HG03097 (cell line): ENCODE data around the gene ABHD12.

Experiments used
- ATAC-seq: cut with Tn5 transposase; IDR thresholded peaks from one replicate; pipeline ENCODE4 v1.9.1; 2021; ENCODE audit not compliant: unreplicated experiment, low FRiP score

Gene ABHD12

DNA sequence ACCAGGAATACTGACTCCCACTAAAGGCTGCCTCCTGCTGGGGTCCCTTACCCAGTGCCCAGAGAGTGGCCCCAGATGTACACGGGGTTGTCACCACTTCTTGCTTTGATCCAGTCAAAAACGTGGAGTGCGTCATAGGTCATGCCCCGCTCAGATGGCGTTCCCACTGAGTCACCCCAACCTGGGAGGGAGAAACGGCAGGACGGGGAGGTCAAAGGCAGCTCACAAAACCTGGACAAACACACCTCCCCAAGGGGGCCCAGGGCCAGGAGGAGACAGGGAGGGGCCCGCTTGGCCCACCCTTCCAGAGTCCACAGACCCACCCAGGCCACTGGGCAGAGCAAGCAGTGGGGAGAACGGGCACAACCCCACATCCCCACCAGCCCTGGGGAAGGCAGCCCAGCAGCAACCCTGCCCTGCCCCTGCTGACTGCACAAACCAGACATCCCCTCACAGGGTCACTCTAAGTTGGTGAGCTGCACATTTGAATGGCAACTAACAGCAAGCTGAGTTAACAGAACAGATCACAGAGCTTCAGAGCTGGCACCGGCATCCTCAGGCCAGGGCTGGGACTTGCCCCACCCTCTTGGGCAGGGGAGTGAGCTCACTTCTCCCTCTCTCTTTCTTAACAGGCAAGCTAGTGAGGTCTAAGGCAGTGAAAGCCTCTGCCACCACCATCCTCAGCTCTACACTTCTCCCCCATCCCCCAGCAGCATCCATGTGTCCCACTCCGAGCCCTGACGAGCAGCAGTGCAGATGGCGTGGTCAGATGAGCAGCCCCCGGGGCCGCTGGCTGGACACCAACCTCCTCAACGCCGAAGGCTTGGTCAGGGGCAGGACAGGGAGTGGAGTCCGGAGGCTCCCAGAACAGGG, 81.0 kb downstream of the ABHD12 start:
- ATAC-seq = no peak

DNA sequence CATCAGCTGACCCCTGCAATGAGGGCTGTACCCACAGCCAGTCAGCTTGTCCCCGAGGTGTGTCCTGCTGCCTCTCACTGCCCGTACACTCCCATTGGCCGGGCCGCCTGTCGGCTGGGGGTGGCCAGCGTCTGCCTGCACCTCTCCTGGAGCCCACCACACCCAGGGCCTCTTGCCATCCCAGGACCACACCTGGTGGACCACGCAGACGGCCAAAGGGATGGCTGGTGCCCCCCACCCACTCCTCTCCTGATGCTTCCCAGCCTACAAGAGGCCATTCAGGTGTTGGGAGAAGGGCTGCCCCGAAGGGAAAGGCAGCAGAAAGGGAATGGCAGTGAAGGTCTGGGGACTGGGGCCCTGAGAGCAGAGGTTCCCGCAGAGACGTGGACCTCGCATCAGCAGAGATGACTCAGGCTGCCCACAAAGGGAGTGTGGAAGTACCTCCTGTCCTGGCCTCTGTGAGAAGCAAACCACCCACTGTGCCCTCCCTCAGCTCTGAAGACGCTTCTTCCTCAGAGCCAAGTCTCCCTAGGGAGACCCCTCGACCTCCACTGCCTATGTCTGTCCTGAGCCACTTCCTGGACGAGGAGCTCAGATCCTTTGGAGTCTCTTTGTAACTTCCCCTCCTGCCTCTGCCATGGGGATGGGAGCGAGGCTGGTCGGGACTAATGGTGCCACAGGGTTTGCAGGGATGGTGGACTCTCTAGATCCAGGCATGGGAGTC, 81.8 kb downstream of the ABHD12 start:
- ATAC-seq = no peak

DNA sequence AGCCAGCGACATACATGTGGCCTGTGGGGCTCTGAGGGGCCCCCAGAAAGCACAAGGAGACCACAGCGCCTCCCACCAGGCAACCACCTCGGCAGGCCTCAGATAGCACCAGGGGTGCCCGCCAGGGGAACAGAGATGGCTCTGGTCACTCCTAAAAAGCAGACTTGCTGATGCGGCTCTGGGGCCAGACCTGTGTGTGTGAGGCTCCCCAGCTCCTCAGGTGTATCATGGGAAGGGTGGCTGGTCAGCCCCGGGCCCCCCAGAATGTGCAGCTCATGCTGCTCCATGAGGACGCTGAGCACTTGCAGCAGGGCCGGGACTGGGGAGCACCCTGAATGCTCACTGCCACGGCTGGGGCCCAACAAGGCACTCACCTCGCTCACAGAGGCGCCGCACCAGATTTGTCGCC, 82.5 kb downstream of the ABHD12 start:
- no peak for ATAC-seq

DNA sequence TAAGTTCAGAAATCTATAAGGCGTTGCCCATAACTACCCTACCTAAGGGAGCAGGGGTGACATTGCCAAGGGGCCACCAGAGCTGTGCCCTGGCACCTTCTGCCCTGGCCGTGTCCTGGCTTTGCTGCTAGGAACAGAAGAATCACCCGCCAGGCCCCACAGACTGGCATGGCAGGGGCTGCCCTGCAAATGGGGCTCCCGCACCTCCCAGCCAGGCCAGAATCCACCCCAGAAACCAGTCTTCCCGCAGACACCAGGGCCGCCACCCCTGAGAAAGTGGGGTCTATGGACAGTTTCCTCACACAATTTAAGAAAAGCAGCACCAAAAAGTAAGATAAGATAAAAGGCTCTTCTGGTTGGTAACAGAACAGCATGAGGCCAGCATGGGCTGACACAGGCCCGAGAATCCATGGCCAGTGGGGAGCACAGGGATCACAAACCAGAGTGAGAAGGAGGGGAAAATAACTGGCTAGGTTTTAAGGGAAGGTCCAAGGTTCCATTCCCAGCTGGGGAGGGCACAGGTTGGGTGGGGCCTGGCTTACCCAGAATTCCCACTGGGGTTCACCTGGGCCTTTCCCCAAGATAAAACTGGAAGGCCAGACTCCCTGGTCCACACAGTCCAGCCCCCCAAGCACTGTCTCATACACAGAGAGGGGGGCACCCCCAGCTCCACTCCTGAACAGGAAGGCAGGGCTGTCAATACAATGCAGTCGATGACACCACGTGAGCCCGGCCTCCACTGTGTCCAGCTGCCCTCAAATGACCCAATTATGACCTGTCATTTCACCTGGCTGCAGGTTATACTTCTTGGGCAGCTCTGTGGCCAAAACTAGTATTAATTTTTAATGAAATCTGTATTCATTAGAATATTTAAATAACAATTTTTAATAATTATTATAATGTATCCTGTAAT, 83.4 kb downstream of the ABHD12 start:
- ATAC-seq = no peak

DNA sequence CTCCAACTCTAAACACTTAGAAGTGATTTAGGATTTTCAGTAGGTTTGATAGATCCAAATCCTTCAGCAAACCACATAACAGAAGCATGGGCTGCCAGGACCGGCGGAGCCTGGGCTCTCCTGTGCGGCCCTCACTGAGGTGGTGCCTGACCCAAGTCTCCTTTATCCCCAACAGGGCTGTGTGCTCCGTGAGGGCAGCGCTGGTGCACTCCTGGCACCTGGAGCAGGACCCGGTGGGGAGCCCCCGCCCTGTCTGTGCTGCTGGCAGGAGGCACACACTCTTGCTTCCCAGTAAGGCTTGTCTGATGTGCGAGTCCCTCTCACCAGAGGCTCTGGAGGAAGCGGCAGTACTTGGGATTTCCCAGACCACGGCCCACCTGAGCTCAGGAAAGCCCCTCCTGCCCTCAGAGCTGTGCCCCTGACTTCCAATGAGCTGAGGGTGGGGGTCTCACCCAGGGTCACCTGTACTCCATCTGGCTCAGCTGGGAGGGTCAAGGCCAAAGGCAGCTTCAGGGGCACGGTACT, 86.5 kb downstream of the ABHD12 start:
- ATAC-seq = no peak

DNA sequence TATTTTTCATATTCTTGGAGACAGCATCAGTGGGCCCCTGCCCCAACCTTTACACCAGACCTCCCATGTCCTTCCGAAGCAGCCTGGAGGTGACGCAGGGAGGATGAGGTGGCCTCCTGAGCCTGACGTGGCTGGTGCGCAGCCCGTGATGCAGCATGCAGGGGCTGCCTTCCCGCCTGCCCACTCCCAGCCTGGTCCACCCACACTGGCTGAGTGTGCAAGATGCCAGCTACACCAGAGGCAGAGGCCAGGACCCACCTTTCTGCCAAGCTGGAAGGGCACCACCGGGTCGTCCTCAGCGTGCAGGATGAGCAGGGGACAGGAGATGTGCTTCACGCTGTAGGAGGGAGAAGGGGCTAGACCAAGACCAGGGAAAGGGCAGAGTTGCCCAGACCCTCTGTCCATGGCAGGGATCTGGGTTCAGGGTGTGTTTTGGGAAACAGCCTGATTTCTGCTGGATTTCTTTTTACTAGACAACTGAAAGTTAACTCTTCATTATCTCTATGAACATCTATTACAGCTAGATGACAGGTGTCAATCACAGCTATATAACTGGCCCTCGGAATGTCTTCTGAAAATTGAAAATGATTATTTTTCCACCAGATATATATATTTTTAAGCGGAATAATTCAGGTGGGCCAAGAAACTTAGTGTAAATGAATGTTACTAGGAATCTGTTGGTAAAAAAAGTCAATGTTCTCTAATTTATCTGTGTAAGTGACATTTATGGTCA, 87.2 kb downstream of the ABHD12 start:
- ATAC-seq = no peak

DNA sequence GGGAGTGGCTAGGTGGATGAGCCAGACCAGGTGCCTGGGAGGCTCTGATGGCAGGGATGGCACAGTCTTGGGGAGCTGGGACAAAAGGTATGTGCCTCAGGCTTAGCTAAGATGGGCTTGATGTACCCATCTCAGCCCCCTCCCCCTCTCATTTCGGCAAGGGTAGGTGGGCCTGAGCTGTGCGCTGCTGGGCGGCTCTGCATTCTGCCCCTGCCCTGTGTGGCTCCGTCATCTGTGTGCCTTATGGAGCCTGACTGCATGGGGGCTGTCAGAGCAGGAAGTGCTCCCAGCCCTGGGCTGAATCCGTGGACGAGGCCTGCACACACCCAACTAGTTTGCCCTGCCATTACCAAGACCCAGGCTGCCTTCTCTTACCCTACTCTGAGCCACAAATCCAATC, 88.0 kb downstream of the ABHD12 start:
- ATAC-seq = no peak

DNA sequence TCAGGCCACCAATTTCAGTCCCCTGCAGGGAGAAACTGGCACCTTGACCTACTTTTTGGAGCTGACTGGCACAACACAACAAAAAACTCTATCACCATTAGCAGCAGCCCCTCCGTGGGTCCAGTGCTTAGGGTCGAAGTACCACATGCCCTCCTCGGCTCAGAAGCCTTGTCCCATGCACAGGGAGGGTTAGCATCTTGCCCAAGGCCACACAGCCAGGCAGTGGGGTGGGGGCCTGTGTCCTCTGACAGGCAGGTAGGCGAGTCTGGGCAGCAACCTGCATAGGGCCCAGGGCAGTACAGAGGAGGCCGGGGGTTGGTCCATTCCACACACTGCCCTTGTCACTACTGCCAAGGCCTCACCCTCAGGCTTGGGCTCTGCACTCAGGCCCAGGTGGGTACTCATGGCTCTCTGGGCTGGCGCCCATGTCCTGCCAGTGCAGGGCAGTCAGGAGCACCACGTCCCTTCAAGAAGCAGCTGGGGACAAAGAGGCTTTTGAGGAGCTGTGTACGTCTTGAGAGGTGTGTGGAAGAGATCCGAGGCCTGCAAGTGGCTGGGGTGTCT, 89.2 kb downstream of the ABHD12 start:
- ATAC-seq = no peak

DNA sequence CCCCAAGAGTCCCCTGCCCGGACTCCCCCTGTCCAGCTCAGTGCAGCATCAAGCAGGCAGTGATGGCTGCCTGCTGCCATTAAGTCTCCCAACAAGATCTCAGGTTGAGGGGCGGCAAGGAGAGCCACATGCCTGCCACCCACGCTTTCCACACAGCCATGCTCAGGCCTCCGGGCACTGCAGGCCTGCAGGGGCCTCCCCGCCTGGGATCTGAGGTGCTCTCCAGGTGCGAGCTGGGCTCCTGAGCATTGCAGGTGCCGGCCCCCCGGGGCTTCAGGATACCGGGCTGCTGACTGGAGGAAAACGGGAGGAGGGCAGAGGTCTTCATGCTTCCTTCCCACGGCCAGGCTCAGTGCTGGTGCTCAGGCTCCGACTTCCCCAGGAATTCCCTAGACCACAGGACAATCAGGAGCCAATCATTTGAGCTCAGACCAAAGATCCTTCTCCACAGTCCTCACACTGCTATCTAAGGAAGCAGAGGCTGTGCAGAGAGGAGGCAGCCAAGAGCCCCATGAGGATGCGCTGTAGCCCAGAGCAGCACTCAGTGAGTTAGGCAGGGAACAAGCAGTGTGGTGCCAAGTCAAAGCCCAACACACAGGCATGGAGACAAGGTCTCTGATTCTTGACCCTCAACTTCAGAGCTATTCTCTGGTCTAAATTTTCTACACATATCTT, 90.0 kb downstream of the ABHD12 start:
- no peak for ATAC-seq

DNA sequence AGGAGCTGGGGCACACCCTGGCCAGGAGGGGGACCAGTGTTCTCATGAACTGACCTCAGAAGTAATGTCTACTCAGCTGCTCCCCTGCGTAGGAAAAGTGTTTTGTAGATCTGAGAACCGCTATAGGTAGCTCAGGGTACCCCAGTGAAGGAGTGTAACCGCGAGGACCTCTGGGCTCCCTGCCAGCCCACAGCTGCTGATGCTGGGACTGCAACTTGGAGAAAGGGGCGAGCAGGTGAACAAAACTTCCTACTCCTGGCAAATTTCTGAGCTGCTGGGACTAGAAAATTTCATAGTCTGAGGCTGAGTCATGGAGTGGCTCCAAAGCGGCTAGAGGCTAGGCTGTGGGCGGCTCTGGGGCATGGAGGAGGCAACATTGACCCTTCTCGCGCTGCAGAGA, 90.8 kb downstream of the ABHD12 start:
- no peak for ATAC-seq

DNA sequence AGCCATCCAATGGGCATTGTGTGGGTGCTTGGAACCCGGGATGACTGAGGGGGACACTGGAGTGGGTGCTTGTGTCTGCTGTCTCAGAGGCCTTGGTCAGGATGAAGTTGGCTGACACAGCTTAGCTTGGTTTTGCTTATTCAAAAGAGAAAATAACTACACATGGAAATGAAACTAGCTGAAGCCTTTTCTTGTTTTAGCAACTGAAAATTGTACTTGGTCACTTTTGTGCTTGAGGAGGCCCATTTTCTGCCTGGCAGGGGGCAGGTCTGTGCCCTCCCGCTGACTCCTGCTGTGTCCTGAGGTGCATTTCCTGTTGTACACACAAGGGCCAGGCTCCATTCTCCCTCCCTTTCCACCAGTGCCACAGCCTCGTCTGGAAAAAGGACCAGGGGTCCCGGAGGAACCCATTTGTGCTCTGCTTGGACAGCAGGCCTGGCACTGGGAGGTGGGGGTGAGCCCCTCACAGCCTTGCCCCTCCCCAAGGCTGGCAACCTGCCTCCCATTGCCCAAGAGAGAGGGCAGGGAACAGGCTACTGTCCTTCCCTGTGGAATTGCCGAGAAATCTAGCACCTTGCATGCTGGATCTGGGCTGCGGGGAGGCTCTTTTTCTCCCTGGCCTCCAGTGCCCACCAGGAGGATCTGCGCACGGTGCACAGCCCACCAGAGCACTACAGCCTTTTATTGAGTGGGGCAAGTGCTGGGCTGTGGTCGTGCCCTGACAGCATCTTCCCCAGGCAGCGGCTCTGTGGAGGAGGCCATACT, 93.3 kb downstream of the ABHD12 start:
- peak; percentile 48 for ATAC-seq

DNA sequence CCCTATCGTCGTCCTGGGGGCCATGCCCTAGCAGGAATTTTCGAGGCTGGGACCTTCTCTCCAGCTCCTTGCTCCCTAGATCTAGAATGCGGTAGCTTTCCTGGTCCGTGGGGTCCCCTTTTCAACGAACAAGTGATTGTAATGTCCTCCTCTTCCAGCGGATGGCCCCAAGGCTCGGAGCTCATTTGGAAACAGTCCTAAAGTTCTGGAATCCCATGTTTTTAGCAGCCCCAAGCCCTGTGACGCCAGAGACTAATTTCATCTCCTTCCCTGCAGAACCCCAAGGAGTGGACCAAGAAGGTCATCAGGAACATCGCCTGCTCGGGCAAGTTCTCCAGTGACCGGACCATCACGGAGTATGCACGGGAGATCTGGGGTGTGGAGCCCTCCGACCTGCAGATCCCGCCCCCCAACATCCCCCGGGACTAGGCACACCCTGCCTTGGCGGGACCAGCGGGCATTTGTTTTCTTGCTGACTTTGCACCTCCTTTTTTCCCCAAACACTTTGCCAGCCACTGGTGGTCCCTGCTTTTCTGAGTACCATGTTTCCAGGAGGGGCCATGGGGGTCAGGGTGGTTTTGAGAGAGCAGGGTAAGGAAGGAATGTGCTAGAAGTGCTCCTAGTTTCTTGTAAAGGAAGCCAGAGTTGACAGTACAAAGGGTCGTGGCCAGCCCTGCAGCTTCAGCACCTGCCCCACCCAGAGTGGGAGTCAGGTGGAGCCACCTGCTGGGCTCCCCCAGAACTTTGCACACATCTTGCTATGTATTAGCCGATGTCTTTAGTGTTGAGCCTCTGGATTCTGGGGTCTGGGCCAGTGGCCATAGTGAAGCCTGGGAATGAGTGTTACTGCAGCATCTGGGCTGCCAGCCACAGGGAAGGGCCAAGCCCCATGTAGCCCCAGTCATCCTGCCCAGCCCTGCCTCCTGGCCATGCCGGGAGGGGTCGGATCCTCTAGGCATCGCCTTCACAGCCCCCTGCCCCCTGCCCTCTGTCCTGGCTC, 94.2 kb downstream of the ABHD12 start:
- no peak for ATAC-seq

DNA sequence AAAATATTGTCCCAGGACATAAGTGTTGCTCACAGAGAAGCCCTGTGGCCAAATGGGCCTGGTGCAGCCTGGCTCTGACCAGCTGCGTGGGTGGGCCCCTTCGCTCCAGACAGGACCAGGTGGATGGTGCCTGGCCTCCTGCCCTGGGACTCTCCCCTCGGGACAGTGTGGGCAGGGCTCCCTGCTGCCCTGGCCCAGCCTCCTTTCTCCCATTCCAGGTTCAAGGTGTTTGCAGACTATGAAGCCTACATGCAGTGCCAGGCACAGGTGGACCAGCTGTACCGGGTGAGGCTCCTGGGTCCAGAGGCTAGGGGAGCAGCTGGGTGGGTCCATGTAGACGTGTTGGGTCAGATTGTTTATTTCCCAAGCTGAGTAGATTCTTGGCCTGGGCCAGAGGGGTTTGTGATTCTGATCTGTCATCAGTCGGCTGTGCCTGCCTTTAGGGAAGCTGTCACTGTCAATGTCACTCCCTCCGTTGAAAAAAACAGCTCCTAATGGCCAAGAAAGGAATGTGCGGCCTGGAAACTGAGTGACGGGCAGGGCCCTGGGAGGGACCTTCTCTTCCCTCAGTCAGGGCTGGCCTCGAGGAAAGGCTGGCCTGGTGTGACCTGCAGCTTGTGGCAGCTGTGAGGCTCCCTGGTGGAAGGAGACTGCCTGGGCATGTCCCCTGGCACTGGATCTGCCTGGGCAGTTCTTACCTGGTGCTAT, 95.1 kb downstream of the ABHD12 start:
- ATAC-seq = no peak

DNA sequence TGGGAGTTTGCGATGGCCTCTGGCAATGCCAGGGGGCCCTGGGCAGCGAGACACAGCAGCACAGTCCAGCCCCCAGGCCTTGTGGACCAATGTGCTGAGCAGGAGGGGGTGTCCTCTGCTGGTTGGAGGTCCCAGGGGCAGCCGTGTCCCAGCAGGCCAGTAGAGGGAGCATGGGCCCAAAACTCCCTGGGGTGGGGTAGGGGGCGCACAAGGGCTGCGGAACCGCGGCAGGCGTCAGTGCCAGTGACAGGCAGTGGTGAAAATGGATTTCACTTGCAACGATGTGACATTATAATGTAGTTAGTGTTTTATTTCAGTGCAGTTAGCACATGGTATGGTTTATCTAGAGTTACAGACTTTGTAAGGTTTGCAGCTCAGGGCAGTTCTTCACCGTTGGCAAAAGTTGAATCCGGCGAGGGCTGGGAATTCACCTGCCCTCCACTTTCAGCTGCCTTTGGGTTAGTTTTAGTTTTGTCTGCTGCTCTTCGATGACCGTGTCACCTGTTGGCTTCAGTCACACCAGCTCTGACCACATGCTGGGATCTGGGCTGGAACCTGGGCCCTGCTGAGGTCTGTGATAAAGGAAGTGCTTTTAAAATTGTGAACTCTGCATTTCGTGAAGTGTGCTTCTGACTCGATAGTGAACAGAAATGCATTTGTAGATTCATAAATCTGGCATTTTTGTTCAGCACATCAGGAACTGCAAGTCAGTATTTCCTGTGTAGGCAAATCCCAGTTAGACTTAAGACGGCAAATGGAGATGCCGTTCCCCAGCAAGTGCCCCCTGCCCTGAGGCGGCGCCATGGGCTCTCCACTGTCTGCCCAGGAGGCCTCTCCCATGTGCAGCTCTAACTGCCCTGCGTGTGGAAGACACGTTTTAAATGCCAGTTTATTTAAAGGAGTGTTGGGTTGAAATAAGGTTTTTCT, 95.9 kb downstream of the ABHD12 start:
- peak; percentile 36 for ATAC-seq

DNA sequence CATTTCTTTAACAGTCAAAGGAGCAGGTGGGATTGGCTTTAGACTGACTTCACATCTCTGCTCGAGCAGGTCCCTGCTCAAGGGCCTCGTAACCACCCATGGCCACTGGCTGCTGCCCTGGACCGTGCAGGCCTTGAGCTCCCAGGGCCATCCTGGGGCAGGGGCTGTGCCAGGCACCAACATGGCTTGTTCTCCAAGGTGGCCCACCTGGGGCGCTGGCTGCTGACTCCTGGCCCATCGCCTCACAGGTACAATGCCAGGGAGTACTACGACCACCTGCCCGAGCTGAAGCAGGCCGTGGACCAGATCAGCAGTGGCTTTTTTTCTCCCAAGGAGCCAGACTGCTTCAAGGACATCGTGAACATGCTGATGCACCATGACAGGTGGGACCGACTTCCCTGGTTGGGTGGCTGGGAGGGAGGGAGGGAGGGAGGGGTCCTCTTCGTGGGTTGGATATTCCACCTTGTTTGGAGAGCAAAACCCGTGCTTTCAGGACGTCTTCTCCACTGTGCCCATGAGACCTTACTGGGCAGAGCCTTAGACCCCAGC, 96.7 kb downstream of the ABHD12 start:
- no peak for ATAC-seq
